ENCODE measurements around the gene SUN1. TPM values are rescaled to one million over a fixed set of nuclear protein-coding genes. Genes with fewer than 3 reads are reported as not detected.
"Not testable (repeated sequence)": the region's sequence is repeated elsewhere in the genome, so short reads cannot be mapped to it uniquely, and the experiment has no call there.

SUN1 gene
- total RNA-seq, 1 experiment from 2014 or later, result 109 TPM

- Histone ChIP-seq H3K4me3 (no peak overlapping the region), H3K9me3 (no peaks in the 10 kb centered on the region), H3K27me3 (no peaks in the 10 kb centered on the region), H3K36me3 (no peaks in the 10 kb centered on the region)
- no peak for DNase-seq
Measured at GRCh38 chr7:921581-922333, 89.5 kb downstream of the SUN1 start.

- no peaks in the 10 kb centered on the region for H3K9me3 ChIP-seq
- no peak overlapping the region for H3K4me3 ChIP-seq
- no peak for DNase-seq
Measured at GRCh38 chr7:922334-923107, 90.2 kb downstream of the SUN1 start.

GRCh38 chr7:923108-924041 is 91.1 kb downstream of the SUN1 start:
- no peaks in the 10 kb centered on the region for H3K9me3 ChIP-seq
- DNase-seq, result no peak

More at GRCh38 chr7:922334-923107, 90.2 kb downstream of the SUN1 start:
- no peaks in the 10 kb centered on the region for H3K36me3 ChIP-seq
- no peaks in the 10 kb centered on the region for H3K27me3 ChIP-seq

GRCh38 chr7:924042-924441 is 91.8 kb downstream of the SUN1 start:
- H3K36me3 ChIP-seq, H3K9me3 ChIP-seq, DNase-seq, H3K27me3 ChIP-seq, H3K4me3 ChIP-seq: not testable (repeated sequence)

More at GRCh38 chr7:923108-924041, 91.1 kb downstream of the SUN1 start:
- Histone ChIP-seq H3K27me3 (no peaks in the 10 kb centered on the region), H3K4me3 (no peak overlapping the region), H3K36me3 (no peaks in the 10 kb centered on the region)

Other genes with a start within 250 kb of the SUN1 start
- 23.7 and 31.4 TPM in 2 replicates for gene DNAAF5, start 105.8 kb upstream of the SUN1 start, total RNA-seq (2014; rRNA removed; shearing (Covaris generic); ENCODE audit: low replicate concordance)
- gene PRKAR1B, start 105.2 kb upstream of the SUN1 start, total RNA-seq (2014; rRNA removed; shearing (Covaris generic); ENCODE audit: low replicate concordance), result 20.4 and 27.5 TPM in 2 replicates
- gene GET4, start 44.1 kb downstream of the SUN1 start, total RNA-seq (2014; rRNA removed; shearing (Covaris generic); ENCODE audit: low replicate concordance), result 58.2 and 58.9 TPM in 2 replicates
- 7.6 and 9.6 TPM in 2 replicates for gene ADAP1, start 122.2 kb downstream of the SUN1 start, total RNA-seq (2014; rRNA removed; shearing (Covaris generic); ENCODE audit: low replicate concordance)
- 4.4 and 10.1 TPM in 2 replicates for gene COX19, start 143.1 kb downstream of the SUN1 start, total RNA-seq (2014; rRNA removed; shearing (Covaris generic); ENCODE audit: low replicate concordance)
- gene CYP2W1, start 150.7 kb downstream of the SUN1 start, total RNA-seq (2014; rRNA removed; shearing (Covaris generic); ENCODE audit: low replicate concordance), result not detected in 2 replicates
- gene GPR146, start 212.1 kb downstream of the SUN1 start, total RNA-seq (2014; rRNA removed; shearing (Covaris generic); ENCODE audit: low replicate concordance), result 1.5 TPM in 1 of 2 replicates, not detected in the other